ENCODE measurements around the gene CAV3. TPM values are rescaled to one million over a fixed set of nuclear protein-coding genes. Genes with fewer than 3 reads are reported as not detected.

The CAV3 gene
- total and polyA plus RNA-seq, 2 donors (not counting 3 experiments of a cell fraction or from before 2014, with no cell fraction given) = not detected

DNA sequence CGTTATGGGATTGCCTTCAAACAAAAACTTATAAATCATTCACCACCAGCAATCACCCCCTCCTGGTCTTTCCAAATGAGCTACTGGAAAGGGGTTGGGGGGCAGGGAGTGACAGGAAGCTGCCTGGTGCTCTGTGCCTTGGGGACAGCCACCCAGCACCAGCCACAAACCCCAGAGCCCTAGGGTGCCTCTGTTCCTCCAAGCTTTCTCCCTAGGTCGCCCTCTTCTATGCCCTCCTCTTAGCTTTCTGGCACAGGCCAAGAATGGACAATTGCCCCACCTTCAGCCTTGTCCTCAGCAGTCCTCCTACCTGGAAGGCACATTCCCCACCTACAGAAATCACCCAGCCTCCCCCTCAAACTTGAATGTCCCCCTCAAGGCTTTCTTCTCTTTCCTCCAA is 32.5 kb downstream of the CAV3 start:
- TF ChIP-seq, protein P1, sequence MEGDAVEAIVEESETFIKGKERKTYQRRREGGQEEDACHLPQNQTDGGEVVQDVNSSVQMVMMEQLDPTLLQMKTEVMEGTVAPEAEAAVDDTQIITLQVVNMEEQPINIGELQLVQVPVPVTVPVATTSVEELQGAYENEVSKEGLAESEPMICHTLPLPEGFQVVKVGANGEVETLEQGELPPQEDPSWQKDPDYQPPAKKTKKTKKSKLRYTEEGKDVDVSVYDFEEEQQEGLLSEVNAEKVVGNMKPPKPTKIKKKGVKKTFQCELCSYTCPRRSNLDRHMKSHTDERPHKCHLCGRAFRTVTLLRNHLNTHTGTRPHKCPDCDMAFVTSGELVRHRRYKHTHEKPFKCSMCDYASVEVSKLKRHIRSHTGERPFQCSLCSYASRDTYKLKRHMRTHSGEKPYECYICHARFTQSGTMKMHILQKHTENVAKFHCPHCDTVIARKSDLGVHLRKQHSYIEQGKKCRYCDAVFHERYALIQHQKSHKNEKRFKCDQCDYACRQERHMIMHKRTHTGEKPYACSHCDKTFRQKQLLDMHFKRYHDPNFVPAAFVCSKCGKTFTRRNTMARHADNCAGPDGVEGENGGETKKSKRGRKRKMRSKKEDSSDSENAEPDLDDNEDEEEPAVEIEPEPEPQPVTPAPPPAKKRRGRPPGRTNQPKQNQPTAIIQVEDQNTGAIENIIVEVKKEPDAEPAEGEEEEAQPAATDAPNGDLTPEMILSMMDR (IDR thresholded peaks at IDR 0.05; ENCODE audit: extremely low read depth in 1 of 2, insufficient read depth in 1 of 2, low read depth in 1 of 2, low read length in 2 of 2) = no peak
- TF ChIP-seq JUN (IDR thresholded peaks at IDR 0.05; ENCODE audit: borderline replicate concordance, insufficient read depth, insufficient read length, low read depth) = no peak
- TF ChIP-seq EZH2 (IDR thresholded peaks at IDR 0.05; ENCODE audit: borderline replicate concordance, low read depth, low read length, severe bottlenecking) = no peak
- no peak for TF ChIP-seq GATA2 (IDR thresholded peaks at IDR 0.05; ENCODE audit: insufficient read depth, insufficient read length, low read depth, low read length)
- no peak for TF ChIP-seq POLR2A (IDR thresholded peaks at IDR 0.05; ENCODE audit: low read depth, low read length)
- no peak for TF ChIP-seq FOS (IDR thresholded peaks at IDR 0.05; ENCODE audit: borderline replicate concordance, insufficient read depth, low read length)
- TF ChIP-seq POLR2AphosphoS5 (IDR thresholded peaks at IDR 0.05; ENCODE audit: insufficient read depth, low read depth, low read length) = no peak
- TF ChIP-seq MAX (IDR thresholded peaks at IDR 0.05; ENCODE audit: insufficient read depth, insufficient read length) = no peak
- no peak for TF ChIP-seq MYC (IDR thresholded peaks at IDR 0.05; ENCODE audit: low read depth, low read length)
- no peak overlapping the region for H2AFZ ChIP-seq (ENCODE audit: low read depth, low read length)
- intact Hi-C loops (cut with micrococcal nuclease) = loop anchor here (5.0 kb wide), 1 partner anchor 104 kb away; no protein-coding TSS in a partner anchor
- DNase-seq (ENCODE audit: low read depth, low spot score) = no peak
- no TSS peak for BruUV-seq (replicated peaks)
- no peaks in the 10 kb centered on the region for H3K9me3 ChIP-seq (replicated peaks; ENCODE audit: control insufficient read depth, insufficient read depth, low read length)
- ChIA-PET POLR2A (no interaction called here), CTCF (interaction anchor here (1.3 kb wide), 1 partner anchor 11 kb away, joined by 5 read pairs; no protein-coding TSS in a partner anchor)
- H3K27me3 ChIP-seq (ENCODE audit: control insufficient read depth in 2 of 2, insufficient read depth in 2 of 2, low read length in 2 of 2) = peaks cover 24 to 28% of the 10 kb centered on the region in 2 experiments
- no peak overlapping the region for H3K4me2 ChIP-seq (ENCODE audit: insufficient read depth, low read length)
- H3K4me3 ChIP-seq (replicated peaks in 1 of 3; ENCODE audit: insufficient read depth in 1 of 3, low read depth in 1 of 3, low read length in 3 of 3) = no peak overlapping the region
- no peaks in the 10 kb centered on the region for H4K20me1 ChIP-seq (replicated peaks; ENCODE audit: control insufficient read depth, extremely low read depth, insufficient read depth, low read length)
- H3K4me1 ChIP-seq (ENCODE audit: control insufficient read depth, extremely low read depth, insufficient read depth, low read length) = peaks cover 16% of the 10 kb centered on the region
- dilution Hi-C loops (cut with MboI; ENCODE audit: extremely low pct_ligation_motif_present, low sequenced_read_pairs) = no loop called here
- FAIRE-seq = no peak
- H3K36me3 ChIP-seq (ENCODE audit: control insufficient read depth in 2 of 2, extremely low read depth in 1 of 2, insufficient read depth in 2 of 2, low read length in 2 of 2) = no peaks in the 10 kb centered on the region
- no peak overlapping the region for H3K27ac ChIP-seq (ENCODE audit: insufficient read depth, low read depth, low read length)
- H3K9ac ChIP-seq (replicated peaks; ENCODE audit: extremely low read depth, insufficient read depth, low read length) = no peak overlapping the region
- H3K79me2 ChIP-seq (ENCODE audit: control insufficient read depth, insufficient read depth, low read length) = no peaks in the 10 kb centered on the region
- H3K9me1 ChIP-seq (replicated peaks; ENCODE audit: control insufficient read depth, extremely low read depth, insufficient read depth, low read length) = no peaks in the 10 kb centered on the region
